HG03442 (cell line): Measurements from ENCODE around the gene C2CD2.

Experiments used
- ATAC-seq: cut with Tn5 transposase; IDR thresholded peaks from one replicate; pipeline ENCODE4 v1.9.1; 2021; ENCODE audit warnings: mild to moderate bottlenecking, moderate library complexity; ENCODE audit not compliant: unreplicated experiment

The C2CD2 gene

GRCh38 chr21:41869771-41870170, 84.0 kb downstream of the C2CD2 start:
- ATAC-seq: no peak

GRCh38 chr21:41868062-41868710, 85.6 kb downstream of the C2CD2 start:
- no peak for ATAC-seq

- ATAC-seq: no peak
Observed at GRCh38 chr21:41867313-41867712, 86.5 kb downstream of the C2CD2 start.

DNA sequence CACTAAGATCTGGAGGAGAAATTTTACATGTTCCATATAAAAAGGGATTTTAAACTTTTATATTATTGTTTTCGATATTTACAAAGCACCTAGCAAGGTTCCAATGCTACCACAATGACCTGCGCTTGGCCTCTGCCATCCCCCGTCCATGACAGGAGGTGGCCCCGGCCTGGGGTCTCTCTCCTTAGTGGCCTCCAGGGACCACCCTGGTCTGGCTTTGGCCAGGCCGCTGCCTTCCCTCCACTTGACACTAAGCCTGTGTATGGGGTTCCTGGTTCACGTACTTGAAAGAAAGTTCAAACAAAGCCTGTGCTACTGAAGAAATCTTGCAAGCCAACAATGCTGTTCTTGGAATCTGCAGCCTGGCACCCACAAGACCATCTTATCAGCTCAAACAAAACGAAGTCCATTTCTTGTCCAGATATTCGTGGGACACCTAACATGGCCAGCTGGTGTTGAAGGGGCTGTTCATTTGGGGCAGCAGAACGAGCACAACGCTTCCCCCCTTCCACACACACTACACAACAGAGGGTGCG, 87.5 kb downstream of the C2CD2 start:
- no peak for ATAC-seq

GRCh38 chr21:41865002-41865777, 88.6 kb downstream of the C2CD2 start:
- ATAC-seq: peak; percentile 55

DNA sequence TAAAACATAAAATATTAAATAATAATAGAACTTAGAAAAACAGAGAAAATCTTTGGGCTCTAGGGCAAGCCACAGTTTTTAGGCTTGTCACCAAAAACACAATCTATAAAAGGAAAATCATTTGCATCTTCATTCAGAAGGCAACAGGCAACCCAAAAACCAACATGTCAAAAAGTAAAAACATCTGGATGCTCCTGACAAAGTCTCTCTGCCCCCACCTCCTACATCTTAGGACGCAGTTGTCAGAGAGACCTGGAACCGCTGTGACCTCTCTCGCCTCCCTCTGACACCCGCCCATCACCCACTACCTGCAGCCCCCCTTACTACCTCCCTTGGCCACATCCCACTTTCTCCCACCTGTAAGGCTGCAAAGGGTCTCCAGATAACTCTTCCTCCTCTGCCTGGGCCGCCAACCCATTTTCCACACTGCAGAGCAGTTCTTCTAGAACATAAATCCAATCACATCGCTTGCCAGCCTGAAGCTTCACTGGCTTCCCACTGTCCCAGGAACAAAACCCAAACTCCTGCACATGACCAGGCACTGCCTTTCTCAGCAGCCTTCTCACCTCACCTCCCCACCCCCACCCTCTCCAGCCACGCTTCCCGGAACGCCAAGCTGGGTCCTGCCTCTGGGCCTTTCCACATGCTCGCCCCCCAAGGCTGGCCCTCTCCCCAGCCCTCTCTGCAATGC, 89.4 kb downstream of the C2CD2 start:
- no peak for ATAC-seq

DNA sequence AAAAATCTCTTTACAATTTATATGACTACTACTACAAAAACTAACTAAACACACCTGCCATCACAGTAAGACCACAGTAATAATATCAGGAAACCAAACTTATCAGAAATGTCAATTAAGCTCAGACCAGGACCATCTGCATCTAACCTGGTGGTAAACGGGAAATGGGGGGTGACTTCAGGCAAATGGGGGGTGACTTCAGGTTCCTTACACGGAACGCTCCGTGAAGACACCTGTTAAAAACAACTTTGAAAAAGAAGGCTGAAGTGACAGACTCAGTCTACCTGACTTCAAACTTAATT, 90.4 kb downstream of the C2CD2 start:
- ATAC-seq: no peak

DNA sequence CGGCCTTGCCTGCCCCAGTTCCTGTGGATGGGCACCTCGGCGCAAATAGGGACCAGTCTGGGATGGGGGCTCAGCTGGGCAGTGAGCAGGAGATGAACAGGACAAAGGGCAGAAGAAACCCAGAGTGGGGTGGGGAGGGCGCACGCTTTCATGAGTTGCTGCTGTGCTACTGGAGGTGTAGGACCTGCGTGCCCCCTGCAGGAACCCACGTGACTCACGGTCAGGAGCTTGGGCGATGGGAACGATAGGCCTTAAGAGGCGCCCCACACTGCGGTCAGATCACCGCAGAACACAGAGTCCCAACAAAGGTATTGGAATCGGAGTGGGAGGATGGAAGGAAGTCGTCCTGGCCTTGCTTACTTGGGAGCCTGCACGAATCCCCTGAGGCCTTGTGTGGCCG, 91.8 kb downstream of the C2CD2 start:
- no peak for ATAC-seq

GRCh38 chr21:41861255-41861654, 92.6 kb downstream of the C2CD2 start:
- ATAC-seq: no peak

DNA sequence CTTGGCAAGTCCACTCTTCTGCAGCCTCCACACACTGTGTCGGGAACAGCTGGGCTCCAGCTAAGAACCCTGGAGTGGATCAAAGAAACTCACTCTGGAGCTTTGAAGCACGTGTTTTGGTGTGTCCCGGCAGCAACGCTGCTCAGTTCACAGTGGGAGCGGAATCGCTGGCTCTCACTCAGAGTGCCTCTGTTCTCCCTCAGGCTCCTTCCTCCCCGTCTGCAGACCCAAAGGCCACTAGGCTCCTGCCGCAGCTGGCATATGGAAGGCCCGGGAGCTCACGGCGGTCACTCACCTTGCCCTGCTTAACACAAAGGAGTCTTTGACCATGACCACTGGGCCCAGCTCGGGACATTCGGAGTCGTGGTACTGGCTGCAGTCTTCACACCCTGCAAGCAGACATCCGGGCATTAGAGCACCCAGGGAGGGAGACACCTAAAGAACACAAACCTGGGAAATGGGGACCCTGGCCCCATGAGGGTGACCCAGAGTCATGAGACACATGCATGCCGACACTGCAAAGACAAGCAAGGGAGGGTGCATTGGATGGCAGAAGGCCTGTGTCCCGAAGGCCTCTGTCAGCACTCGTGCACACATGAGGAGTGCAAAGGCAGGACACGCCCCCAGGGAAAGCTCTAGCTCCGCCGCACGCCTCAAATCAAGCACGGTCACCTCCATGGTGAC, 94.4 kb downstream of the C2CD2 start:
- no peak for ATAC-seq

- no peak for ATAC-seq
Observed at GRCh38 chr21:41858466-41859296, 95.1 kb downstream of the C2CD2 start.

DNA sequence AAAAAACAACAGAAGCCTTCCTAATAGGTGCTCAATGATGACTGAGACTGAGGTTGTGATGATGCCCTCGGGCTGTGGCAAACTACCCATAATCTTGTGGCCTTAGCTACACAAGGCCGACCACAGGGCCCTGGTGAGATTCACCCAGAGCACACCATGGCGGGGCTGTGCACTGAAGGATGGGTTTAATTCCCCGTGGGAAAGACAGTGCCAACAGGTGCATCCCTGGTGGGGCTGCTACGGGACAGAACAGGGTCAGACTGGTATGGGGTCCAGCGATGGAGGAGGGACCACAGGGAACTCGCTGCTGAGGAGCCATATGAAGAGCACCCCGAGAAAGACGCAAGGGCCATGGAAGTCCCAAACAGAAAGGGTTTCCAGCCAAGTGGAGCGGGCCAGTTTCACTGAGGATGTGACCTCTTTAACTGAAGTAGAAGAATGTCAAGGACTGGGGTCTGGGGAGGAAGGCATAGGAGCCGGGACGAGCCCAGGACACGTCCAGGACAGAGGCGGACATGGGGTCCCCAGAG, 96.0 kb downstream of the C2CD2 start:
- ATAC-seq: no peak

GRCh38 chr21:41856572-41856971, 97.2 kb downstream of the C2CD2 start:
- no peak for ATAC-seq

DNA sequence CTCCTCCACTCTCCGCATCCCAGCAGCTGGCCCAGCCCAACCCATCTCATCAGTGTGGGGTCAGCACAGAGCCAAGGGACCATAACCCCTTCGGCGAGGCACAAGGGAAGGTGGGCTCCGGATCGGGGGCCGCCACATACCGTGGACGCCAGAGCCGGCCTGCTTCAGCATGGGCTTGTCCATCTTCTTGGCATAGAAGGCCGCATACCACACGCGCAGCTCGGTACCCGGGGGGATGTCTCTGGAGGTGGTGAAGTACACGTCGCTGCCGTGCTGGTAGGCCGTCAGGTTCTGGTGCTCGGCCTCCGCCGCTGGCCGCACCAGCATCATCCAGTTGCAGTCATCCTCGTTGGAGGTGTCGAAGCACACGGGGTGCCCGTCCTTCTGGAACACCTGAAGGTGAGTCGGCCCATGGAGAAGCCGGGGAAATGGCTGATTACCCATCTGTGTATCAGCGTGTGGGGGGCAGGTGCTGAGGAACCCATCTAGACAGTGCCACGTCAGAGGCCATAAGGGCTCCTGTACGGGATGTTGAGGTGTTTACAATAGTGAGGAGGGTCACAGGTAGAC, 99.3 kb downstream of the C2CD2 start:
- ATAC-seq: no peak

DNA sequence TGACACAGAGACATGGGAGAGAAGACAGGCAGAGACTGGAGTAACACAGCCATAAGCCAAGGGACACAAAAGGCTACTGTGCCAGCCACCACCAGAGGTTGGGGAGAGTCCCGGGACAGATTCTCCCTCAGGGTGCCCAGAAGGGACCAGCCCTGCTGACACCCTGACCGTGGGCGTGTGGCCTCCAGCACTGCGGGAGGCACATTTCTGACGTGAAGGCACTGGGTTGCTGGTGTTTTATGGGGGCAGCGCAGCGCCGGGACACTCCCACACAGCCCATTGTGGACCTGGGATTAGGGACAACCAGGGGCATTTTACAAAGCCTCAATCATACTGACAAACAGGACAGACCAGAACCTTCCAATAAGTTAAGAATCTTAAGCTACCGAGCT, 100.9 kb downstream of the C2CD2 start:
- no peak for ATAC-seq

DNA sequence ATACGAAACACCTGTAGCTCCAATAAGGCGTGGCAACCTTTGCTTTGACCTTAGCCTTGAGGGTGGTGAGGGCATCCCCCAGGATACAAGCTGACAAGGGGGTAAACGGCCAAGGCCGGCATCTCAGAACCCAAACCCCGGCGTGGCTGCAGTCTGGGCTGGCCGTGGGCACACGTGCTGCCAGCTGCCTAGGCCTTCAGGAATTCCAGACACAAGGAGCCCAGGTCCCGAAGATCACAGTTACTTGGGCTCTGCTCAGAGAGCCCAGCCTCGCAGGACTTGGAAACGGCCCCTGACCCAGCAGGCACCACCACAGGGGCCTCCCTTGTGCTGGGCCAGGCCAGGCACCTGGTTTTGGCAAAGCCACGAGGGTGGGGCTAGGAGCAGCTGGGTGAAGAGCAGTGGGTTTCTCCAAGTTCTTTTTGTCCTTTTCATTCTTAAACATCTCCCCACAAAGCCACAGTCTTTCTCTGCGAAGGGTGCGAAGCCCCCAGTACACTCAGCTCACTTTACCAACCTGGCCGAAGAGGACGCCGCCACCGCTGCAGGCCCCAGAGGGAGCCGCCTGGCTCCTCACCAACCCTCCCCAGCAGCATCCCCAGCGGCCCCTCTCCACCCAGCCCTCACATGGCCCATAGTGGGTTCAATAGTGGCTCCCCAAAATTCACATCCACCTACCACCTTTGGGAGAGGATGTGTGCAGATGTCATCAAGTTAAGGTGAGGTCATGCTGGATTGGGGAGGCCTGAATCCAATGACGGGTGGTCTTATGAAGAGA, 101.5 kb downstream of the C2CD2 start:
- ATAC-seq: no peak

DNA sequence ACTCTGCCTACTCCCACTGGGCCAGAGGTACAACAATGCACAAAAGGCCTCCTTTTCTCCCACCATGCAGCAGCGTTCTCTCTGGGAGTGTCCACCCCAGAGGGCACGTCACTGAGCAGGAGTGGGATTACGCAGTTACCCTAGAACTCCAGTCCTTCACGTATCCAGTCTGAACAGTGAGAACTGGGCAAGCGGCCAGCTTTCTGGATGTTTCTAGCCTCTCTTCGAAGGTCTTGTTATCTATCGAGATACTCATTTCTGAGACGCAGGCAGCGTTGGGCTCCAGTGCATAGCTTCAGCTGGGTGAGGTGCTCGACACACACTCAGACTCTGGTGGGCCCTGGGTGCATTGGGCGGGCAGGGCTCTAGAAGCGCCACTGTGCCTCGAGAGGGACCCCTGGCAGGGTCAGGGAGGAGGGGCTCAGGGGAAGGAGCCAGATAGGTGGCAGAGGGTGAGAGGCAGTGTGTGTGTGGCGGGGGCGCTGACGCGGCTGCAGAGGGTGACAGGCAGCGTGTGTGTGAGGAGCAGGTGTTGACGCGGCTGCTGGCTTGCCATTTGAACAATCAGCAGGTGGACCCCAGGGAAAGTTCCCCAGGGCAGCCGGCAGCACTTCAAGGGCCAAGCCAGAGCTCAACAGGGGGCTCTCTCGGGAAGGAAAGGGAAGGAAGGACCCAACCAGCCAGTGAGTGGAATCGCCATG, 102.6 kb downstream of the C2CD2 start:
- ATAC-seq: no peak

DNA sequence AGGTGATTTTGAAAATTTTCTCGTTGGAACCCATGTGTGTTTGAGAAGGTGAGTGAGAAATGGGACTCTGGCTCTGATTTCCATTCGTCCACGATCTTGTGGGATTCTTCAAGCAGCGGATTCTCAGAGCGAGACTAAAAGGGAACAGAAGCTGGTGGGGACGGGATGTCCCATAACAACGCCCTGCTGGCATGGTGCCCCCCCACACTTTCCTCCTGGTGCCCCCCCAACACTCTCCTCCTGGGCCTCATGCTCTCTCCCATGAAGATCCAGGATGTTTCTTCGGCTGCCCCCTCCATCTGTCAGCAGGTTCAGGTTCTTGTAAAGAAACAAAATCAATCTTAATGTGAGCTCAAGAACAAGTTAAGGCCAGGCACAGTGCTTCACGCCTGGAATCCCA, 103.7 kb downstream of the C2CD2 start:
- no peak for ATAC-seq
